ENCODE data around the gene RETREG2. TPM values are rescaled to one million over a fixed set of nuclear protein-coding genes. Genes with fewer than 3 reads are reported as not detected.

Gene RETREG2
- polyA plus RNA-seq, 1 experiment: 131 TPM

- ChIA-PET CTCF (no interaction called here), POLR2A (no interaction called here)
- Histone ChIP-seq H3K36me3 (ENCODE audit: control insufficient read depth, insufficient read depth, low read length) (peaks cover 46% of the 10 kb centered on the region), H3K27me3 (ENCODE audit: control insufficient read depth, insufficient read depth, low read length) (no peaks in the 10 kb centered on the region), H3K4me3 (ENCODE audit: low read depth, low read length) (no peak overlapping the region)
- no peak for DNase-seq (ENCODE audit: low read depth)
- no peak for TF ChIP-seq CTCF (IDR thresholded peaks at IDR 0.05; ENCODE audit: insufficient read depth, low read depth, low read length)
These were observed 47.3 kb downstream of the RETREG2 start for GRCh38 chr2:219225350-219225749.

- CTCF ChIA-PET: interaction anchor here (0.8 to 4.9 kb wide), 8 partner anchors 9 to 70 kb away, joined by 3 to 29 read pairs (median 7); partner anchors contain the start of genes ABCB6, GLB1L, NHEJ1 and SLC23A3
- H3K4me3 ChIP-seq (ENCODE audit: low read depth, low read length): peak overlapping the region; percentile 64
These were observed 50.2 kb downstream of the RETREG2 start for GRCh38 chr2:219228041-219228910.

GRCh38 chr2:219228911-219229304, 50.8 kb downstream of the RETREG2 start:
- no peak for DNase-seq (ENCODE audit: low read depth)
- Histone ChIP-seq H3K36me3 (ENCODE audit: control insufficient read depth, insufficient read depth, low read length) (peaks cover 34% of the 10 kb centered on the region), H3K27me3 (ENCODE audit: control insufficient read depth, insufficient read depth, low read length) (no peaks in the 10 kb centered on the region), H3K4me3 (ENCODE audit: low read depth, low read length) (peak overlapping the region; percentile 64)
- TF ChIP-seq CTCF (IDR thresholded peaks at IDR 0.05; ENCODE audit: insufficient read depth, low read depth, low read length): no peak
- POLR2A ChIA-PET: interaction anchor here (0.5 to 1.2 kb wide), 2 partner anchors 20 to 267 kb away, joined by 3 read pairs; no protein-coding TSS in a partner anchor
- CTCF ChIA-PET: interaction anchor here (1.4 to 4.9 kb wide), 7 partner anchors 10 to 70 kb away, joined by 3 to 29 read pairs (median 6); partner anchors contain the start of genes GLB1L, NHEJ1 and STK16

More at GRCh38 chr2:219228041-219228910, 50.2 kb downstream of the RETREG2 start:
- H3K36me3 ChIP-seq (ENCODE audit: control insufficient read depth, insufficient read depth, low read length): peaks cover 35% of the 10 kb centered on the region
- no peak for DNase-seq (ENCODE audit: low read depth)
- POLR2A ChIA-PET: interaction anchor here (0.5 kb wide), 1 partner anchor 267 kb away, joined by 3 read pairs; no protein-coding TSS in a partner anchor
- TF ChIP-seq CTCF (IDR thresholded peaks at IDR 0.05; ENCODE audit: insufficient read depth, low read depth, low read length): no peak
- no peaks in the 10 kb centered on the region for H3K27me3 ChIP-seq (ENCODE audit: control insufficient read depth, insufficient read depth, low read length)

GRCh38 chr2:219229305-219230058, 51.4 kb downstream of the RETREG2 start, which contains the start of the genes ANKZF1 and ATG9A:
ANKZF1 (plus strand) TSS chr2:219229806; CDS start chr2:219230258, 452 bp downstream.
ATG9A (minus strand) TSS chr2:219229636; CDS start chr2:219228024, 1,612 bp downstream.
- DNase-seq (ENCODE audit: low read depth): peak; percentile 97
- ChIA-PET POLR2A (interaction anchor here (0.5 to 1.2 kb wide), 6 partner anchors 12 to 724 kb away, joined by 3 to 5 read pairs (median 4); partner anchors contain the start of genes GLB1L and STK16), CTCF (interaction anchor here (0.7 to 4.9 kb wide), 9 partner anchors 10 to 70 kb away, joined by 3 to 29 read pairs (median 5); partner anchors contain the start of genes GLB1L, STK16 and TUBA4B)
- Histone ChIP-seq H3K4me3 (ENCODE audit: low read depth, low read length) (peak within 1 kb of the TSS; percentile 64), H3K27me3 (ENCODE audit: control insufficient read depth, insufficient read depth, low read length) (no peaks in the 10 kb centered on the region), H3K36me3 (ENCODE audit: control insufficient read depth, insufficient read depth, low read length) (peaks cover 34% of the 10 kb centered on the region)
- TF ChIP-seq CTCF (IDR thresholded peaks at IDR 0.05; ENCODE audit: insufficient read depth, low read depth, low read length): no peak

Data from BJ (cell line).